DMS53 (cell line): ENCODE measurements around the gene DLG2.

Experiments
- DNase-seq: peaks from one replicate; lab custom pipeline; 2025; lab: John Stamatoyannopoulos, UW

Gene DLG2

GRCh38 chr11:84097186-84097585 lies 1530.0 kb downstream of the DLG2 start:
- no peak for DNase-seq

GRCh38 chr11:84091212-84091986 lies 1535.7 kb downstream of the DLG2 start:
- DNase-seq: no peak

- peak; percentile 86 for DNase-seq
Measured at GRCh38 chr11:84089072-84090057, 1537.8 kb downstream of the DLG2 start.

- DNase-seq: no peak
Measured at GRCh38 chr11:84071851-84072250, 1555.3 kb downstream of the DLG2 start.

- DNase-seq: peak; percentile 39
Measured at GRCh38 chr11:84069048-84069447, 1558.1 kb downstream of the DLG2 start.

GRCh38 chr11:84061726-84062125 lies 1565.4 kb downstream of the DLG2 start:
- no peak for DNase-seq

GRCh38 chr11:84056653-84057376 lies 1570.3 kb downstream of the DLG2 start:
- no peak for DNase-seq

GRCh38 chr11:84045146-84045545 lies 1582.0 kb downstream of the DLG2 start:
- DNase-seq: no peak

- no peak for DNase-seq
Measured at GRCh38 chr11:84044706-84045105, 1582.4 kb downstream of the DLG2 start.

- DNase-seq: no peak
Measured at GRCh38 chr11:84036664-84037194, 1590.4 kb downstream of the DLG2 start.

- no peak for DNase-seq
Measured at GRCh38 chr11:84035645-84036044, 1591.5 kb downstream of the DLG2 start.

- DNase-seq: no peak
Measured at GRCh38 chr11:84034484-84034883, 1592.7 kb downstream of the DLG2 start.

- DNase-seq: no peak
Measured at GRCh38 chr11:84024266-84024665, 1602.9 kb downstream of the DLG2 start.

GRCh38 chr11:84022695-84023094 lies 1604.4 kb downstream of the DLG2 start:
- DNase-seq: no peak

- peak; percentile 24 for DNase-seq
Measured at GRCh38 chr11:84022201-84022600, 1604.9 kb downstream of the DLG2 start.

- DNase-seq: no peak
Measured at GRCh38 chr11:84021291-84021690, 1605.9 kb downstream of the DLG2 start.

GRCh38 chr11:84019571-84020194 lies 1607.5 kb downstream of the DLG2 start:
- DNase-seq: no peak

GRCh38 chr11:84014539-84014938 lies 1612.6 kb downstream of the DLG2 start:
- DNase-seq: no peak

- DNase-seq: no peak
Measured at GRCh38 chr11:84012171-84012826, 1614.8 kb downstream of the DLG2 start.

GRCh38 chr11:84003181-84003580 lies 1624.0 kb downstream of the DLG2 start:
- no peak for DNase-seq

GRCh38 chr11:83998921-83999320 lies 1628.2 kb downstream of the DLG2 start:
- DNase-seq: no peak
